ENCODE results near the gene KIF2A.

The KIF2A gene

DNA sequence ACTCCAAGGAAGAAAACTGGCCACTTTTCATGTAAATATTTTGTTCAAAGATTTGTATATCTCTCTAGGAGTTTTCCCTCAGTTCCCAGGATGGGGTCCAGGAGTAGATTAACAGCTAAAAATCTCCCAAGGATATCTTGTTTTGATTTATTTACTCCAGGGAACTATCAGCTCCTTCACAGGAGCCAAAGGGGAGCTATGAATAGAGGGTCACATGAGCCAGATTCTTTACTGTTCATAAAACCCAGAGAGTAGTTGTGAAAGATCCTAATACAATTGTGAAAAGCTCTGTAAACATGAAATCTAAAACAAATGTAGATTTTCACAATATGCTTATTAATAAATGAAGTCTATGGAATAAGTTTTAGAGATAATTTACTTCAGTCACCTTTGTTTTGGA, 80.8 kb downstream of the KIF2A start:
- DNase-seq, result no peak

DNA sequence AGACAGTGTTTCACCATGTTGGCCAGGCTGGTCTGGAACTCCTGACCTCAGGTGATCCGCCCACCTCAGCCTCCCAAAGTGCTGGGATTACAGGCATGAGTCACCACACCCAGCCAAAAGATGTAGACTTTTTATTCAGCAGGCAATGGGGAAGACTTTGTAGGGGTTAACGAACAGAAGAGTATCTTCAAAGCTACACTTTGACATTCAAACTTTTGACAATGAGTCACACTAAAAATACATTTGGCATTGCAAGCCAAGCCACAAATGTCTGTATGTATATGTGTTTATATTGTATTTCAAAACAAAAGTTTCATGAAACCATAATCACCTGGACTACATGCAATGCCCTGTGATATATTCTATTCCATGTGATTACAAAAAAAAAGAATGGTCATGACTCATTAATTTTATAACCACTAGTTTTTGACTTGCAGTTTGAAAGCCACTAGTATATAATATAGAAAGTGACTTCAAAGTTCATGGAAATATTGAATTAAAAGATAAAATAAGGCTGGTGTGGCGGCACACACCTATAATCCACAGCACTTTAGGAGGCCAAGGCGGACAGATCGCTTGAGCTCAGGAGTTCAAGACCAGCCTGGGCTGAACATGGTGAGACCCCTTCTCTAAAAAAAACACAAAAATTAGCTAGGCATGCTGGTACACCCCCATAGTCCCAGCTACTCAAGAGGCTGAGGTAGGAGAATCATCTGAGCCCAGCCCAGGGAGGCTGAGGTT, 89.4 kb downstream of the KIF2A start:
- DNase-seq, result no peak

DNA sequence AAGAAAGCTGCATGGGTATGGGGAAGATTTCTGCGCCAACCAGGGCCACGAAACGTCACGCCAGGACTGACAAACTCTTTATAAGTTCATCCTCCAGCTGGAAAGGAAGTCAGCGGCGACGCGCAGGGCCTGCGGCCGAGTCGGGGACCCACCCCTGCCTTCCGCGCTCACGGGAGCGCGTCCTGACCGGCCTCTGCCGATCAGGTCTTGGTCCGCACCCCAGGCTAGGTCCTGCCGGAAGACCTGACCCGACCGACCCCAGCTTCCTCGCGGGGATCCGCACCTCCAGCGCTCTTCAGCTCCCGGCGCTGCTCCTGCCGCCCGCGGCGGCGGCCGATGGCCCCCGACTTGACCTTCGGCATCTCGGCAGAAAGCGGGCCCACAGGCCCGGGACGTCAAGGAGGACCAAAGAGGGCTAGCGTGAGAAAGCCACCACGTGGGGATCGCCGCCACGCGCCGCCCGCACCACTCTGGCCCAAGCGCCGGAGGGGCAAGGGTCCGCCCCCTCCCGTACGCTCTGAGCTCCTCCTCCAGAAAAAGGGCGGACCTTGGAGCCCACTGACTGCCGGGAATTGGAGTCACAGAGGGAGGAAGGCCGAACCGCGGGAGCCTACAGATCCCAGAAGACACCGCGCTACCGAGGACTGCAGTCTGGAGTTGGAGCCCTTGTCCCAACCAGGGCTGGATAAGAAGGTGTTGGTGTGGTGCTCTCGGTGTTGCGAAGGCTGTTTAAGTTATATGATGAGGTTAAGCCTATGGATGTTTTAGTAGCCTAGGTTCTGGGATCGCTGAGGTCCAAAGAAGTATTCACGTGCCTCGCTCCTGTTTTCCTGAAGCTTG, 97.6 kb downstream of the KIF2A start, which contains the start of gene DIMT1:
DIMT1 (minus strand) TSS at position 495 of the 840 bp plus-strand sequence; CDS start at position 362, 133 bp downstream.
- peak; percentile 90 for DNase-seq

DNA sequence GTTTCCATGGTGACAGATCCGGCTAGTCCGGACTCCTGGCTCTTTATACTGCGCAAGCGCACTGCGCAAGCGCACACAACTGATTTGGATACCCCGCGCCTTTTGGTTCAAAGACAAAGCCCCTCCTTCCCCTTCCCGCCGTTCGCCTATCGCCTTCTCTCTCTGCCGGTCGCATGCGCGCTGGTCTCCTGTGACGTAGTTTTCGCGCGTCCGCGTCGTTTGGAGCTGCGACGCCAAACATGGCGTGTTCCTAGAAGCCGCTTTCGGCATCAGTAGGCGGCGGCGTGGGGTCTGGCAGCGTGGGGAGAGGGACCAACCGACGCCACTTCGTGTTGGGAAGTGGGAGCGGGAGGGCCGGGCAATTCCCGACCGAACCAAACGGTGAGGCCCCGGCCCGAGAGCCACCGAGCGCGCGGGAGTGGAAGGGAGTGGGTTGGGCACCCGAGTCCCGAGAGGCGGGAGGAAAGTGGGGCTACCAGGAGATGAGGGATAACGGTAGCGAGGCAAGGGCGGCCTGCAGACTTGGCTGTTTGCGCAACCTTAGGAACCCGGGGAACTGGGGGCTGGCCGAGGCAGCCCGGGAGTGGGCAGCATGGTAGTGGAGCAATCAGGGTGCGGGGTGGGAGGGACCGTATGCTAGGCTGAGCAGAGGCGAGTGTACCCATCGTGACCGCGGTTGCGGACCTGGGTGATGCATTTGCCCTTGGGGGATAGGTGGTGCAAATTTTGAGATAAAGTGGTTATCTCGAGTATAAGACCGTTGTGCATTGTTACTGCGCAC, 106.7 kb downstream of the KIF2A start, which contains the start of gene IPO11:
IPO11 (plus strand) TSS at position 215 of the 781 bp plus-strand sequence. CDS start 24,517 bp downstream, outside the sequence.
- DNase-seq, result peak; percentile 96

GRCh38 chr5:62413711-62414110, 107.7 kb downstream of the KIF2A start:
- DNase-seq, result no peak

DNA sequence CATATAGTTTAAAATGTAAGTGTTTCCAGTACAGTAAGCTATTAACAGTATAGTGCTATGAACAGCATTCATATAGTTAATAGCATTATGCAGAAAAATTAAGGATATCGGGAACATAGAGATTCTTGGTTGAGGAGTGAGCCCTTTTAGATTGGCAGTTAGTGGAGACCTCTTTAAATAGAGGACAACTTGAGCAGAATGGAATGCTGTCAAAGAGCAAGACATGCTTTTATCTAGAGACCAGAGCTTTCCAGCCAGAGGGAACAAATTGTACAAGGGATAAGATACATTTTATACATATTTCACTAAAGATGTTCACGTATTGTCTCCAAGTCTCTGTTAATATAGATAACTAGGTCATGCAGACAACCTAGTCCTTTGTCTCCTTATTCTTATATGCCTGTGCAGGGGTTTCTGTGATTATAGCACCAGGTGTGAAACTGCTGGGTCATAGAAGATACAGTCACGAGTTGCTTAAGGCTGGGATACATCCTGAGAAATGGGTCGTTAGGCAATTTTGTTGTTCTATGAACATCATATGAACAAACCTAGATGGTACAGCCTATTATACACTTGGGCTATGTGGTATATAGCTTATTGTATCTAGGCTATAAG, 112.6 kb downstream of the KIF2A start:
- no peak for DNase-seq

- no peak for DNase-seq
These were observed 113.6 kb downstream of the KIF2A start for GRCh38 chr5:62419609-62420008.

GRCh38 chr5:62421414-62421813, 115.4 kb downstream of the KIF2A start:
- no peak for DNase-seq

- DNase-seq, result no peak
These were observed 118.8 kb downstream of the KIF2A start for GRCh38 chr5:62424763-62425162.

- DNase-seq, result no peak
These were observed 126.0 kb downstream of the KIF2A start for GRCh38 chr5:62431735-62432620.

- no peak for DNase-seq
These were observed 126.6 kb downstream of the KIF2A start for GRCh38 chr5:62432621-62433064.

All from NCI-H1048 (cell line).